Activated T-cell treated with anti-CD3 and anti-CD28 coated beads for 48 hours (primary cell): ENCODE data around the gene C17orf67.
"Not testable (repeated sequence)": the region's sequence is repeated elsewhere in the genome, so short reads cannot be mapped to it uniquely, and the experiment has no call there.

Experiments used
- DNase-seq: peaks from one replicate; pipeline ENCODE4 v3.0.0-alpha.2; 2020; ENCODE audit warnings: low read depth

The C17orf67 gene

GRCh38 chr17:56773124-56773523 is 60.6 kb downstream of the C17orf67 start:
- DNase-seq = no peak

GRCh38 chr17:56772442-56772841 is 61.3 kb downstream of the C17orf67 start:
- DNase-seq = no peak

GRCh38 chr17:56771975-56772374 is 61.7 kb downstream of the C17orf67 start:
- no peak for DNase-seq

GRCh38 chr17:56771563-56771962 is 62.2 kb downstream of the C17orf67 start:
- DNase-seq = no peak

- no peak for DNase-seq
These were observed 63.3 kb downstream of the C17orf67 start for GRCh38 chr17:56770427-56770826.

GRCh38 chr17:56765449-56765848 is 68.3 kb downstream of the C17orf67 start:
- no peak for DNase-seq

- no peak for DNase-seq
These were observed 70.7 kb downstream of the C17orf67 start for GRCh38 chr17:56762988-56763387.

- DNase-seq = no peak
These were observed 71.6 kb downstream of the C17orf67 start for GRCh38 chr17:56762144-56762543.

GRCh38 chr17:56761387-56761786 is 72.3 kb downstream of the C17orf67 start:
- no peak for DNase-seq

- DNase-seq = not testable (repeated sequence)
These were observed 76.1 kb downstream of the C17orf67 start for GRCh38 chr17:56757611-56758010.

- DNase-seq = no peak
These were observed 77.2 kb downstream of the C17orf67 start for GRCh38 chr17:56756536-56756935.

- no peak for DNase-seq
These were observed 78.4 kb downstream of the C17orf67 start for GRCh38 chr17:56755310-56755709.

GRCh38 chr17:56754523-56755208 is 79.1 kb downstream of the C17orf67 start:
- DNase-seq = no peak

GRCh38 chr17:56752263-56752836 is 81.4 kb downstream of the C17orf67 start:
- no peak for DNase-seq

- DNase-seq = no peak
These were observed 82.5 kb downstream of the C17orf67 start for GRCh38 chr17:56751145-56751738.

- DNase-seq = no peak
These were observed 89.0 kb downstream of the C17orf67 start for GRCh38 chr17:56744721-56745120.

GRCh38 chr17:56742601-56743000 is 91.1 kb downstream of the C17orf67 start:
- DNase-seq = no peak
